Prostate gland (tissue), 2 donors: ENCODE measurements around the gene CFAP46. TPM values are rescaled to one million over a fixed set of nuclear protein-coding genes. Genes with fewer than 3 reads are reported as not detected.

ENCODE experiments used
- DNase-seq: peaks from one replicate; pipeline ENCODE4 v3.0.0-alpha.2; 2019; ENCODE audit warnings: low spot score
- H3K27ac ChIP-seq, 2 donors: fragments of 200-600 bp; sonication (generic); 2 replicates each; pipeline ENCODE4 v1.5.1; 2017 to 2019
- H3K27me3 ChIP-seq: fragments of 200-600 bp; sonication (generic); replicated peaks from 2 replicates; pipeline ENCODE4 v1.5.1; 2019; ENCODE audit not compliant: insufficient read depth
- H3K36me3 ChIP-seq, 2 donors: fragments of 200-600 bp; sonication (generic); 1 replicate in 1 of 2; 2 replicates in 1 of 2; pipeline versions ENCODE4 v1.5.1 to v1.8.1; 2017 to 2019
- H3K4me1 ChIP-seq: fragments of 200-600 bp; sonication (generic); replicated peaks from 2 replicates; pipeline ENCODE4 v1.5.1; 2019
- H3K4me3 ChIP-seq, 2 donors: fragments of 200-600 bp; sonication (generic); 2 replicates each; pipeline ENCODE4 v1.5.1; 2017 to 2019
- H3K9me3 ChIP-seq: fragments of 200-600 bp; sonication (generic); 2 replicates; pipeline ENCODE4 v1.5.1; 2017
- CTCF ChIP-seq, 4 experiments: fragments of 200-600 bp in 2 of 4; fragments of 450-650 bp in 2 of 4; sonication (generic) in 2 of 4; IDR thresholded peaks; 1 replicate in 3 of 4; 2 replicates in 1 of 4; pipeline ENCODE4 v1.5.1; 2016 to 2019; ENCODE audit warnings: antibody characterized with exemption in 4 of 4, mild to moderate bottlenecking in 2 of 4, moderate library complexity in 2 of 4
- POLR2A ChIP-seq: fragments of 450-650 bp; IDR thresholded peaks from one replicate; pipeline ENCODE4 v1.6.1; 2016; ENCODE audit warnings: antibody characterized with exemption, mild to moderate bottlenecking
- POLR2AphosphoS5 ChIP-seq: sonication (generic); formaldehyde crosslinking; IDR thresholded peaks from one replicate; pipeline ENCODE4 v1.6.1; 2017; ENCODE audit warnings: antibody characterized with exemption
- WGBS: methylation state at CpG from one replicate; pipeline ENCODE4 v1.1.5; 2018; 5-methylcytosine and 5-hydroxymethylcytosine counted together
- intact Hi-C: fragments of 100-400 bp; cut with DNase I; formaldehyde crosslinking; loops from one replicate; pipeline ENCODE4 v1.14.2; 2022
- total RNA-seq, 2 donors: library from RNA; depleted of rRNA; stranded (reverse); fragments of >200 nt; gene quantifications; one replicate each; pipeline ENCODE4 v1.1.0, GENCODE V29; 2016

Gene CFAP46
- total RNA-seq, 2 donors from 2014 or later: 1.4 to 9.3 TPM

- H3K27ac ChIP-seq: no peak overlapping the region
- intact Hi-C loops: no loop called here
Observed at GRCh38 chr10:132847856-132848255, 94.5 kb downstream of the CFAP46 start.

GRCh38 chr10:132847416-132847777 lies 95.0 kb downstream of the CFAP46 start:
- Histone ChIP-seq H3K4me1 (no peaks in the 10 kb centered on the region), H3K36me3 (no peaks in the 10 kb centered on the region), H3K27ac (no peak overlapping the region), H3K4me3 (no peak overlapping the region), H3K9me3 (no peaks in the 10 kb centered on the region), H3K27me3 (peaks cover 8% of the 10 kb centered on the region)
- no peak for DNase-seq
- no peak for TF ChIP-seq POLR2AphosphoS5
- TF ChIP-seq POLR2A: no peak
- TF ChIP-seq CTCF (IDR thresholded peaks at IDR 0.05): no peak
- intact Hi-C loops: no loop called here
- 83% methylated on average over 8 of the region's 10 CpGs for WGBS

More at GRCh38 chr10:132847856-132848255, 94.5 kb downstream of the CFAP46 start:
- Histone ChIP-seq H3K9me3 (no peaks in the 10 kb centered on the region), H3K36me3 (no peaks in the 10 kb centered on the region), H3K4me1 (no peaks in the 10 kb centered on the region), H3K4me3 (no peak overlapping the region), H3K27me3 (peaks cover 8% of the 10 kb centered on the region)
- 14% methylated on average over 17 of the region's 17 CpGs for WGBS
- TF ChIP-seq POLR2AphosphoS5 (no peak), CTCF (IDR thresholded peaks at IDR 0.05) (no peak), POLR2A (no peak)
- no peak for DNase-seq

- peaks cover 8% of the 10 kb centered on the region for H3K27me3 ChIP-seq
- 93% methylated on average over 20 of the region's 27 CpGs for WGBS
- H3K9me3 ChIP-seq: no peaks in the 10 kb centered on the region
- no peaks in the 10 kb centered on the region for H3K4me1 ChIP-seq
- no peak overlapping the region for H3K27ac ChIP-seq
- intact Hi-C loops: no loop called here
- no peaks in the 10 kb centered on the region for H3K36me3 ChIP-seq
- no peak for TF ChIP-seq CTCF (IDR thresholded peaks at IDR 0.05)
- TF ChIP-seq POLR2AphosphoS5: no peak
- TF ChIP-seq POLR2A: no peak
- H3K4me3 ChIP-seq: no peak overlapping the region
- no peak for DNase-seq
Observed at GRCh38 chr10:132846631-132847415, 95.5 kb downstream of the CFAP46 start.

GRCh38 chr10:132845780-132846595 lies 96.4 kb downstream of the CFAP46 start:
- H3K4me3 ChIP-seq: no peak overlapping the region
- H3K27ac ChIP-seq: no peak overlapping the region
- TF ChIP-seq POLR2A (no peak), CTCF (IDR thresholded peaks at IDR 0.05) (no peak), POLR2AphosphoS5 (no peak)
- no peaks in the 10 kb centered on the region for H3K9me3 ChIP-seq
- DNase-seq: no peak
- H3K36me3 ChIP-seq: no peaks in the 10 kb centered on the region
- 87% methylated on average over 27 of the region's 33 CpGs for WGBS
- no peaks in the 10 kb centered on the region for H3K4me1 ChIP-seq
- peaks cover 8% of the 10 kb centered on the region for H3K27me3 ChIP-seq
- intact Hi-C loops: no loop called here
